Measurements from ENCODE around the gene COL16A1. TPM values are rescaled to one million over a fixed set of nuclear protein-coding genes. Genes with fewer than 3 reads are reported as not detected.

The COL16A1 gene
- total RNA-seq, 6 donors from 2014 or later: 15.2 to 103 (median 40.7) TPM

- TF ChIP-seq POLR2A (IDR thresholded peaks at IDR 0.05) (no peak), POLR2AphosphoS5 (IDR thresholded peaks at IDR 0.05) (peak; percentile 42 to 48)
- H3K9me3 ChIP-seq: no peaks in the 10 kb centered on the region
Observed at GRCh38 chr1:31701091-31701736, 2.6 kb downstream of the COL16A1 start.

GRCh38 chr1:31700468-31701090 lies 3.2 kb downstream of the COL16A1 start:
- Histone ChIP-seq H3K4me1 (peaks cover 22 to 32% (median 24%) of the 10 kb centered on the region in 4 donors), H3K27me3 (peaks cover 0 to 13% (median 5%) of the 10 kb centered on the region in 4 donors), H3K4me3 (no peak overlapping the region), H3K9me3 (no peaks in the 10 kb centered on the region), H3K27ac (peak overlapping the region in 3 of 4 donors; percentile 1 to 48 (median 21)), H3K36me3 (no peaks in the 10 kb centered on the region)
- 70 to 81% methylated on average over 7 of the region's 7 CpGs for WGBS, 2 donors
- DNase-seq: no peak
- TF ChIP-seq POLR2AphosphoS5 (IDR thresholded peaks at IDR 0.05) (no peak), CTCF (IDR thresholded peaks at IDR 0.05) (no peak), POLR2A (IDR thresholded peaks at IDR 0.05) (no peak), EP300 (IDR thresholded peaks at IDR 0.05) (no peak)
- no peak for ATAC-seq (ENCODE audit: low FRiP score in 2 of 2)

More at GRCh38 chr1:31701091-31701736, 2.6 kb downstream of the COL16A1 start:
- 63 to 65% methylated on average over 10 of the region's 10 CpGs for WGBS, 2 donors
- peak in 1 of 2 donors; percentile 47 for DNase-seq
- Histone ChIP-seq H3K4me3 (no peak overlapping the region), H3K36me3 (no peaks in the 10 kb centered on the region), H3K27ac (peak overlapping the region in 3 of 4 donors; percentile 21 to 46 (median 42)), H3K4me1 (peaks cover 22 to 33% (median 24%) of the 10 kb centered on the region in 4 donors), H3K27me3 (peaks cover 0 to 13% (median 5%) of the 10 kb centered on the region in 4 donors)
- ATAC-seq (ENCODE audit: low FRiP score in 2 of 2): peak; percentile 9 to 59

- peaks cover 11 to 20% (median 14%) of the 10 kb centered on the region in 4 donors for H3K4me1 ChIP-seq
Observed at GRCh38 chr1:31699341-31699891, 4.4 kb downstream of the COL16A1 start.

GRCh38 chr1:31697369-31697984 lies 6.3 kb downstream of the COL16A1 start:
- Histone ChIP-seq H3K4me1 (peaks cover 6 to 11% (median 7%) of the 10 kb centered on the region in 4 donors), H3K36me3 (no peaks in the 10 kb centered on the region), H3K27me3 (no peaks in the 10 kb centered on the region), H3K9me3 (no peaks in the 10 kb centered on the region), H3K4me3 (no peak overlapping the region), H3K27ac (no peak overlapping the region)
- DNase-seq (no peak), ATAC-seq (ENCODE audit: low FRiP score in 2 of 2) (no peak)
- WGBS, 2 donors: 76 to 84% methylated on average over 12 of the region's 12 CpGs
- TF ChIP-seq CTCF (IDR thresholded peaks at IDR 0.05): no peak

More at GRCh38 chr1:31699341-31699891, 4.4 kb downstream of the COL16A1 start:
- no peaks in the 10 kb centered on the region for H3K36me3 ChIP-seq
- H3K27me3 ChIP-seq: peaks cover 0 to 9% (median 4%) of the 10 kb centered on the region in 4 donors
- ATAC-seq (ENCODE audit: low FRiP score in 2 of 2): no peak
- no peak for DNase-seq
- no peaks in the 10 kb centered on the region for H3K9me3 ChIP-seq
- no peak for TF ChIP-seq POLR2A (IDR thresholded peaks at IDR 0.05)
- no peak for TF ChIP-seq CTCF (IDR thresholded peaks at IDR 0.05)
- no peak overlapping the region for H3K27ac ChIP-seq
- no peak overlapping the region for H3K4me3 ChIP-seq
- 59 to 91% methylated on average over 6 to 10 of the region's 10 CpGs for WGBS, 2 donors

- Histone ChIP-seq H3K9me3 (no peaks in the 10 kb centered on the region), H3K27me3 (no peaks in the 10 kb centered on the region), H3K27ac (no peak overlapping the region), H3K36me3 (no peaks in the 10 kb centered on the region), H3K4me1 (peaks cover 6 to 11% (median 7%) of the 10 kb centered on the region in 4 donors), H3K4me3 (no peak overlapping the region)
- no CpG with 5 or more reads among the region's 4 CpGs for WGBS, 2 donors
- no peak for DNase-seq
- no peak for ATAC-seq (ENCODE audit: low FRiP score in 2 of 2)
- TF ChIP-seq POLR2AphosphoS5 (IDR thresholded peaks at IDR 0.05) (no peak), CTCF (IDR thresholded peaks at IDR 0.05) (no peak), EP300 (IDR thresholded peaks at IDR 0.05) (no peak), POLR2A (IDR thresholded peaks at IDR 0.05) (no peak)
Observed at GRCh38 chr1:31696242-31696641, 7.6 kb downstream of the COL16A1 start.
